ENCODE data around the gene USP17L17.
"Not testable (repeated sequence)": the region's sequence is repeated elsewhere in the genome, so short reads cannot be mapped to it uniquely, and the experiment has no call there.

USP17L17 gene, protein sequence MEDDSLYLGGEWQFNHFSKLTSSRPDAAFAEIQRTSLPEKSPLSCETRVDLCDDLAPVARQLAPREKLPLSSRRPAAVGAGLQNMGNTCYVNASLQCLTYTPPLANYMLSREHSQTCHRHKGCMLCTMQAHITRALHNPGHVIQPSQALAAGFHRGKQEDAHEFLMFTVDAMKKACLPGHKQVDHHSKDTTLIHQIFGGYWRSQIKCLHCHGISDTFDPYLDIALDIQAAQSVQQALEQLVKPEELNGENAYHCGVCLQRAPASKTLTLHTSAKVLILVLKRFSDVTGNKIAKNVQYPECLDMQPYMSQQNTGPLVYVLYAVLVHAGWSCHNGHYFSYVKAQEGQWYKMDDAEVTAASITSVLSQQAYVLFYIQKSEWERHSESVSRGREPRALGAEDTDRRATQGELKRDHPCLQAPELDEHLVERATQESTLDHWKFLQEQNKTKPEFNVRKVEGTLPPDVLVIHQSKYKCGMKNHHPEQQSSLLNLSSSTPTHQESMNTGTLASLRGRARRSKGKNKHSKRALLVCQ

DNA sequence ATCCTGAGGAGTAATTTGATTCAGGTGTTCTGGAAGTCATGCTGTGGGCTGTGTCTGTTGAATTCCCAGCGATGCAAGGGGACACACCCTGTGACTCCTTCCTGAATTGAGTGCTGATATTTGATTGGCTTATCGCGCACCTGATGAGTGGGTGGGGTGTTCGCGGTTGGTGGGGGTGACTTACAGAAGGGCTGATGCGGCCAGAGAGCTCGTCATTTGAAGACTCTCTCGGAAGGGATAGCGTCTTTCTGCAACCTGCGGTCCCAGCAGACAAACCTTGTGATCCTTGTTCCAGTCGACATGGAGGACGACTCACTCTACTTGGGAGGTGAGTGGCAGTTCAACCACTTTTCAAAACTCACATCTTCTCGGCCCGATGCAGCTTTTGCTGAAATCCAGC is at the start of gene USP17L17:
TSS of gene USP17L17 (plus strand) at position 301 of the 400 bp plus-strand sequence. CDS start at position 301, 0 bp downstream.
- DNase-seq, result not testable (repeated sequence)

- not testable (repeated sequence) for DNase-seq
These were observed 33.3 kb upstream of the USP17L17 start, which contains the start of gene USP17L10 for GRCh38 chr4:9210357-9210756. TSS of gene USP17L10 (plus strand) at chr4:9210657. CDS start at chr4:9210657, 0 bp downstream.

- not testable (repeated sequence) for DNase-seq
These were observed 29.0 kb upstream of the USP17L17 start for GRCh38 chr4:9214701-9215100.

DNA sequence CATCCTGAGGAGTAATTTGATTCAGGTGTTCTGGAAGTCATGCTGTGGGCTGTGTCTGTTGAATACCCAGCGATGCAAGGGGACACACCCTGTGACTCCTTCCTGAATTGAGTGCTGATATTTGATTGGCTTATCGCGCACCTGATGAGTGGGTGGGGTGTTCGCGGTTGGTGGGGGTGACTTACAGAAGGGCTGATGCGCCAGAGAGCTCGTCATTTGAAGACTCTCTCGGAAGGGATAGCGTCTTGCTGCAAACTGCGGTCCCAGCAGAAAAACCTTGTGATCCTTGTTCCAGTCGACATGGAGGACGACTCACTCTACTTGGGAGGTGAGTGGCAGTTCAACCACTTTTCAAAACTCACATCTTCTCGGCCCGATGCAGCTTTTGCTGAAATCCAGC is 28.6 kb upstream of the USP17L17 start, which contains the start of gene USP17L11:
TSS of gene USP17L11 (plus strand) at position 301 of the 400 bp plus-strand sequence. CDS start at position 301, 0 bp downstream.
- not testable (repeated sequence) for DNase-seq

DNA sequence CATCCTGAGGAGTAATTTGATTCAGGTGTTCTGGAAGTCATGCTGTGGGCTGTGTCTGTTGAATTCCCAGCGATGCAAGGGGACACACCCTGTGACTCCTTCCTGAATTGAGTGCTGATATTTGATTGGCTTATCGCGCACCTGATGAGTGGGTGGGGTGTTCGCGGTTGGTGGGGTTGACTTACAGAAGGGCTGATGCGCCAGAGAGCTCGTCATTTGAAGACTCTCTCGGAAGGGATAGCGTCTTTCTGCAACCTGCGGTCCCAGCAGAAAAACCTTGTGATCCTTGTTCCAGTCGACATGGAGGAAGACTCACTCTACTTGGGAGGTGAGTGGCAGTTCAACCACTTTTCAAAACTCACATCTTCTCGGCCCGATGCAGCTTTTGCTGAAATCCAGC is 23.8 kb upstream of the USP17L17 start, which contains the start of gene USP17L12:
TSS of gene USP17L12 (plus strand) at position 301 of the 400 bp plus-strand sequence. CDS start at position 301, 0 bp downstream.
- not testable (repeated sequence) for DNase-seq

GRCh38 chr4:9224596-9224995 is 19.1 kb upstream of the USP17L17 start, which contains the start of gene USP17L13:
TSS of gene USP17L13 (plus strand) at chr4:9224896. CDS start at chr4:9224896, 0 bp downstream.
- DNase-seq, result not testable (repeated sequence)

DNA sequence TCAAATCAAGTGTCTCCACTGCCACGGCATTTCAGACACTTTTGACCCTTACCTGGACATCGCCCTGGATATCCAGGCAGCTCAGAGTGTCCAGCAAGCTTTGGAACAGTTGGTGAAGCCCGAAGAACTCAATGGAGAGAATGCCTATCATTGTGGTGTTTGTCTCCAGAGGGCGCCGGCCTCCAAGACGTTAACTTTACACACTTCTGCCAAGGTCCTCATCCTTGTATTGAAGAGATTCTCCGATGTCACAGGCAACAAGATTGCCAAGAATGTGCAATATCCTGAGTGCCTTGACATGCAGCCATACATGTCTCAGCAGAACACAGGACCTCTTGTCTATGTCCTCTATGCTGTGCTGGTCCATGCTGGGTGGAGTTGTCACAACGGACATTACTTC is 13.4 kb upstream of the USP17L17 start:
- DNase-seq, result not testable (repeated sequence)

GRCh38 chr4:9234085-9234484 is 9.6 kb upstream of the USP17L17 start, which contains the start of gene USP17L15:
TSS of gene USP17L15 (plus strand) at chr4:9234385. CDS start at chr4:9234385, 0 bp downstream.
- DNase-seq, result not testable (repeated sequence)

DNA sequence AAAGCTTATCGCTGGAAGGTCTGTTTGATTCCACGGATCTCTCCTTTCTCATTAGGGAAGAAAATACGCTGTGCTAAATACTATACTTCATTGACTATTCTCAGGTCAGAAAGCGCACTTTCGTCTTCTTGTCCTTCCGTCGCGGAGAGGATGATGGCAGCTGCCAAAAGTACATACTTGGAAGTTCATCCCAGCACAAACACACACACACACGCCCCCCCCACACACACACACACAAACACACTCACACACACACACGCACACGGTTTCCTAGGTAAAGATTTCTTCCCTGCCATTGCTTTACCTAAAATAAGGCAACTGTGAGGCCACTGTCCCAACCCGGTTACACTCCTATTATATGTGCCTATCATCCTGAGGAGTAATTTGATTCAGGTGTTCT is 5.2 kb upstream of the USP17L17 start:
- not testable (repeated sequence) for DNase-seq

- DNase-seq, result not testable (repeated sequence)
These were observed 4.4 kb downstream of the USP17L17 start, which contains the start of gene USP17L18 for GRCh38 chr4:9247953-9248680. TSS of gene USP17L18 (plus strand) at chr4:9248630. CDS start at chr4:9248630, 0 bp downstream.

DNA sequence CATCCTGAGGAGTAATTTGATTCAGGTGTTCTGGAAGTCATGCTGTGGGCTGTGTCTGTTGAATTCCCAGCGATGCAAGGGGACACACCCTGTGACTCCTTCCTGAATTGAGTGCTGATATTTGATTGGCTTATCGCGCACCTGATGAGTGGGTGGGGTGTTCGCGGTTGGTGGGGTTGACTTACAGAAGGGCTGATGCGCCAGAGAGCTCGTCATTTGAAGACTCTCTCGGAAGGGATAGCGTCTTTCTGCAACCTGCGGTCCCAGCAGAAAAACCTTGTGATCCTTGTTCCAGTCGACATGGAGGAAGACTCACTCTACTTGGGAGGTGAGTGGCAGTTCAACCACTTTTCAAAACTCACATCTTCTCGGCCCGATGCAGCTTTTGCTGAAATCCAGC is 9.4 kb downstream of the USP17L17 start, which contains the start of gene USP17L19:
TSS of gene USP17L19 (plus strand) at position 301 of the 400 bp plus-strand sequence. CDS start at position 301, 0 bp downstream.
- DNase-seq, result not testable (repeated sequence)

DNA sequence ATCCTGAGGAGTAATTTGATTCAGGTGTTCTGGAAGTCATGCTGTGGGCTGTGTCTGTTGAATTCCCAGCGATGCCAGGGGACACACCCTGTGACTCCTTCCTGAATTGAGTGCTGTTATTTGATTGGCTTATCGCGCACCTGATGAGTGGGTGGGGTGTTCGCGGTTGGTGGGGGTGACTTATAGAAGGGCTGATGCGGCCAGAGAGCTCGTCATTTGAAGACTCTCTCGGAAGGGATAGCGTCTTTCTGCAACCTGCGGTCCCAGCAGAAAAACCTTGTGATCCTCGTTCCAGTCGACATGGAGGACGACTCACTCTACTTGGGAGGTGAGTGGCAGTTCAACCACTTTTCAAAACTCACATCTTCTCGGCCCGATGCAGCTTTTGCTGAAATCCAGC is 14.1 kb downstream of the USP17L17 start, which contains the start of gene USP17L20:
TSS of gene USP17L20 (plus strand) at position 301 of the 400 bp plus-strand sequence. CDS start at position 301, 0 bp downstream.
- not testable (repeated sequence) for DNase-seq

GRCh38 chr4:9262572-9262971 is 18.9 kb downstream of the USP17L17 start, which contains the start of gene USP17L21:
TSS of gene USP17L21 (plus strand) at chr4:9262872. CDS start at chr4:9262872, 0 bp downstream.
- not testable (repeated sequence) for DNase-seq

GRCh38 chr4:9267319-9267718 is 23.6 kb downstream of the USP17L17 start, which contains the start of gene USP17L22:
TSS of gene USP17L22 (plus strand) at chr4:9267619. CDS start at chr4:9267619, 0 bp downstream.
- DNase-seq, result not testable (repeated sequence)

DNA sequence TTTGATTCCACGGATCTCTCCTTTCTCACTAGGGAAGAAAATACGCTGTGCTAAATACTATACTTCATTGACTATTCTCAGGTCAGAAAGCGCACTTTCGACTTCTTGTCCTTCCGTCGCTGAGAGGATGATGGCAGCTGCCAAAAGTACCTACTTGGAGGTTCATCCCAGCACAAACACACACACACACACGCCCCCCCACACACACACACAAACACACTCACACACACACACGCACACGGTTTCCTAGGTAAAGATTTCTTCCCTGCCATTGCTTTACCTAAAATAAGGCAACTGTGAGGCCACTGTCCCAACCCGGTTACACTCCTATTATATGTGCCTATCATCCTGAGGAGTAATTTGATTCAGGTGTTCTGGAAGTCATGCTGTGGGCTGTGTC is 28.0 kb downstream of the USP17L17 start:
- not testable (repeated sequence) for DNase-seq
